ENCODE measurements around the gene CFAP300.

The CFAP300 gene

DNA sequence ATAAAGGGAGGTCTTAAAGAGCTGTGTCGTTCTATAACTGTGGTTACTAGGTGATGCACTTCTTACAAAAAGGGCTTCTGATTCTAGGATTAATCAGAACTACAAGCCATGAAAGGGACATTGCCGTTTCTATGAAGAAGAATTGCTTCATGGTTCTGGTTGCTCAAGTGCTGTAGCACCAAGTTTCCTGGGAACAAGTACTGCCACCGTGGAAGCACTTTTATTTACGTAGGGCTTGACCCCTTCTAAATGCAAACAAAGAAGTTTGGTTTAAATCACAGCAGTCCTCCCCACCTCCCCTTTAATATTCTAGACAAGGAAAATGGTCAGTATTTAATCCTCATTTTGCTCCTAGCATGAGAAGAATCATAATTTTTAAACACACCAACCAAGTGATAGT is 72.8 kb downstream of the CFAP300 start:
- no peak for DNase-seq (ENCODE audit: low read depth in 2 of 2, low spot score in 1 of 2)

DNA sequence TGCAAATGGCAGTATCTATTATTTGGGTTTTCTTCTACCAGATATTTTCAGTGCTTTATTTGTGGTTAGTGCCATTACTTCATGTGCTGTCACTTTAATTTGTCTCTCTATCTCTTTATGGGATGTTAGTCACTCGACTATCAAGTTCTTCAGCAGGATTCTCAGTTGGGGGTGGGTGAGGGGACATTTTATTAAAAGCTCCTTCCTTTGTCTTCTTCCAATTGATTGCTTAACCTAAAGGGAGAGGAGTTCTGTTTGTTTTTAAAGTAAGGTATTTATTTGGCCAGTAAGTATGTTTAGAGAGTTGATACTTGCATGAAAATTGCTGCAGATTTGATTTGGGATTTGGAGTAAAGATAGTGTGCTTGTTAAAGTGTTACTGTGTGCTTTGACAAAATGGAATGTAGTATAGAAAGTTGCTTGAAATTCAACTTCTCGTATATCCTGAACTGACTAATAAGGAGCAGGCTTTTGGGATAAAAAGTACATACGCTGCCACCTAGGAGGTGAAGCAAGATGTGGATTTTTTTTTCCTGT is 73.3 kb downstream of the CFAP300 start:
- no peak for DNase-seq (ENCODE audit: low read depth in 2 of 2, low spot score in 1 of 2)

DNA sequence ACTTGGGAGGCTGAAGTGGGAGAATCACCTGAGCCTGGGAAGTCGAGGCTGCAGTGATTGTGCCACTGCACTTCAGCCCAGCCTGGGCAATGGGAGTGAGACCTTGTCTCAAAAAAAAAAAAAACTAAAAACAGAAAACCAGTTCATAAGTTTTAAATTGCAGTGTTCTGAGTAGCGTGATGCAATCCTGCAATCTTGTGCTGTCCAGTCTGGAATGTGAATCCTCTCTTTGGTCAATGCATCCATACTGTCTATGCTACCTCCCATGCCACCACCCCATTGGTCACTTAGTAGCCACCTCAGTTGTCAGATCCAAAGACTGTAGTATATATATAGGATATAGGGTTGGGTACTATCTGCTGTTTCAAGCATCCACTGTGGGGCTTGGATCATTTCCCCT is 74.1 kb downstream of the CFAP300 start:
- DNase-seq (ENCODE audit: low read depth in 2 of 2, low spot score in 1 of 2): no peak
